Lung (tissue), 12 donors: ENCODE results near the gene SCAND1. TPM values are rescaled to one million over a fixed set of nuclear protein-coding genes. Genes with fewer than 3 reads are reported as not detected.

Experiments used
- ATAC-seq: fragments of 200-7000 bp; cut with Tn5 transposase; one replicate; pipeline ENCODE4 v1.9.1; 2020; ENCODE audit warnings: moderate number of reproducible peaks; ENCODE audit not compliant: insufficient read depth, low FRiP score
- DNase-seq, 3 donors: peaks; one replicate each; pipeline ENCODE4 v3.0.0-alpha.2; 2013 to 2017
- H3K27ac ChIP-seq, 2 donors: one replicate each; pipeline ENCODE4 v1.5.1; 2013; ENCODE audit warnings: mild to moderate bottlenecking in 2 of 2, moderate library complexity in 2 of 2, control low read depth in 1 of 2, inconsistent platforms in 1 of 2, low read depth in 1 of 2, low read length in 1 of 2
- H3K27me3 ChIP-seq, 3 donors: one replicate each; pipeline ENCODE4 v1.5.1; 2013; ENCODE audit warnings: low read length in 2 of 3; ENCODE audit not compliant: control insufficient read depth in 3 of 3, insufficient read depth in 3 of 3
- H3K36me3 ChIP-seq, 4 donors: one replicate each; pipeline ENCODE4 v1.5.1; 2013; ENCODE audit warnings: low read length in 4 of 4, mild to moderate bottlenecking in 1 of 4, moderate library complexity in 1 of 4; ENCODE audit not compliant: control insufficient read depth in 4 of 4, insufficient read depth in 4 of 4
- H3K4me1 ChIP-seq, 5 donors: one replicate each; pipeline ENCODE4 v1.5.1; 2013; ENCODE audit warnings: low read length in 5 of 5, mild to moderate bottlenecking in 2 of 5, moderate library complexity in 1 of 5; ENCODE audit not compliant: control insufficient read depth in 5 of 5, insufficient read depth in 5 of 5
- H3K4me3 ChIP-seq: one replicate; pipeline ENCODE4 v1.5.1; 2013; ENCODE audit warnings: mild to moderate bottlenecking, control low read depth, moderate library complexity
- H3K9ac ChIP-seq, 2 donors: one replicate each; pipeline ENCODE4 v1.5.1; 2013; ENCODE audit warnings: low read length in 2 of 2, control low read depth in 1 of 2; ENCODE audit not compliant: insufficient read depth in 1 of 2
- H3K9me3 ChIP-seq, 4 donors: one replicate each; pipeline ENCODE4 v1.5.1; 2013; ENCODE audit warnings: low read length in 3 of 4, mild to moderate bottlenecking in 1 of 4, moderate library complexity in 1 of 4; ENCODE audit not compliant: control insufficient read depth in 4 of 4, insufficient read depth in 3 of 4
- WGBS, 2 donors: extraction: QIAGEN DNeasy Blood & Tissue Kit; methylation state at CpG; one replicate each; pipeline ENCODE4 v1.1.7; 2013; 5-methylcytosine and 5-hydroxymethylcytosine counted together
- polyA plus RNA-seq, 2 donors: library from polyadenylated mRNA; stranded (reverse); fragments of 200-250 nt; gene quantifications; one replicate each; pipeline ENCODE4 v1.2.1, GENCODE V29; 2013
- total RNA-seq, 2 donors: library from RNA; depleted of rRNA in 1 of 2; stranded (reverse); fragments of >200 nt in 1 of 2; gene quantifications; one replicate each; pipeline ENCODE4 v1.2.1, GENCODE V29; 2014 to 2021
- TF ChIP-seq, protein P1 (sequence below): IDR thresholded peaks from 2 replicates; pipeline ENCODE4 v1.5.1; 2012; ENCODE audit warnings: mild to moderate bottlenecking; ENCODE audit errors: control extremely low read depth, extremely low read depth
- donor health status: control.
- donor health status: control.
- donor health status: Bipolar disorder and iron deficiency.
- donor health status: healthy.
- donor health status: DM: yes; HTN: yes; CAD: no.

SCAND1 gene
- total and polyA plus RNA-seq, 4 donors: 34.6 to 279 (median 97.1) TPM

DNA sequence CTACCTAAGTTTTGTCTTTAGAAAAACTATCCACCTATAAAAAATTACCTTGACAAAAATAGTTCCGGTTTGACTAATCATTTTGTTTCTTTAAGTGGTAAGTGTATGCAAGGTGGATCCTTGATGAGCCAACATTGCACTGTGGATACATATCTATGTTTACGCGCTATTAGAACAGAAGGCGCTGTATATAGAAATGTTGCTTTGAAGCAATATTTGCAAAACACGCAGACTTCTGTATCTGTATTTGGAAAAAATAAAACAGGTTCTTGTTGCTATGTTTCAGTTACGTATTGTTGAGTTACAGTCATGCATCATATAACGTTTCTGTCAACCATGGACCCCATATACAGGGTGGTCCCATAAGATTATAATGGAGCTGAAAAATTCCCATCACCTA lies 4.2 kb downstream of the SCAND1 start:
- H3K9ac ChIP-seq: no peak overlapping the region
- no peaks in the 10 kb centered on the region for H3K27me3 ChIP-seq
- TF ChIP-seq, protein P1, sequence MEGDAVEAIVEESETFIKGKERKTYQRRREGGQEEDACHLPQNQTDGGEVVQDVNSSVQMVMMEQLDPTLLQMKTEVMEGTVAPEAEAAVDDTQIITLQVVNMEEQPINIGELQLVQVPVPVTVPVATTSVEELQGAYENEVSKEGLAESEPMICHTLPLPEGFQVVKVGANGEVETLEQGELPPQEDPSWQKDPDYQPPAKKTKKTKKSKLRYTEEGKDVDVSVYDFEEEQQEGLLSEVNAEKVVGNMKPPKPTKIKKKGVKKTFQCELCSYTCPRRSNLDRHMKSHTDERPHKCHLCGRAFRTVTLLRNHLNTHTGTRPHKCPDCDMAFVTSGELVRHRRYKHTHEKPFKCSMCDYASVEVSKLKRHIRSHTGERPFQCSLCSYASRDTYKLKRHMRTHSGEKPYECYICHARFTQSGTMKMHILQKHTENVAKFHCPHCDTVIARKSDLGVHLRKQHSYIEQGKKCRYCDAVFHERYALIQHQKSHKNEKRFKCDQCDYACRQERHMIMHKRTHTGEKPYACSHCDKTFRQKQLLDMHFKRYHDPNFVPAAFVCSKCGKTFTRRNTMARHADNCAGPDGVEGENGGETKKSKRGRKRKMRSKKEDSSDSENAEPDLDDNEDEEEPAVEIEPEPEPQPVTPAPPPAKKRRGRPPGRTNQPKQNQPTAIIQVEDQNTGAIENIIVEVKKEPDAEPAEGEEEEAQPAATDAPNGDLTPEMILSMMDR: no peak
- H3K27ac ChIP-seq: no peak overlapping the region
- peaks cover 2 to 13% (median 9%) of the 10 kb centered on the region in 5 donors for H3K4me1 ChIP-seq
- DNase-seq: no peak
- no peak overlapping the region for H3K4me3 ChIP-seq
- WGBS, 2 donors: 94 to 95% methylated on average over 7 of the region's 7 CpGs
- ATAC-seq: no peak
- H3K36me3 ChIP-seq: peaks cover 6 to 25% (median 13%) of the 10 kb centered on the region in 4 donors
- peaks cover 0 to 2% (median 0%) of the 10 kb centered on the region in 4 donors for H3K9me3 ChIP-seq

DNA sequence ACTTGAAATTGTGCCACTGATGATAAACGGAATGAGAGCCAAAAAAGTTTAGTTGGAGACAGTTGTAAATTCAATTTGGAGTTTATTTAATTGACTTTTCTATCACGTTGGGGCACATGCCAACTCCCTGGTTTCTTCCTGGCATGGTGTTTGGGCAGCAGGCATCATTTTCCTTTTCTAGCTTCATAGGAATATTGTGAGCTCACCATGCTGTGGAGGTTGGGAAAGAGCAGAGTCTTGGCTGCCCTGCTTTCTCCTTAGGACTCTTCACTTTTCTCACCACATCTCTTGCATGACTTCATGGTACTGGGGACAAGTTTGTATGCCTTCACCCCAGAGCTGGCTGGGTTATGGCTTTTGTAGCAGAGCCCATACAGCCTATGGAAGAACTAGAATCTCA lies 6.4 kb downstream of the SCAND1 start:
- TF ChIP-seq, protein P1: no peak
- peaks cover 11 to 33% (median 20%) of the 10 kb centered on the region in 4 donors for H3K36me3 ChIP-seq
- no peak overlapping the region for H3K4me3 ChIP-seq
- H3K27ac ChIP-seq: no peak overlapping the region
- ATAC-seq (no peak), DNase-seq (no peak)
- WGBS, 2 donors: 92 to 93% methylated on average over 2 of the region's 2 CpGs
- H3K4me1 ChIP-seq: peaks cover 2 to 6% (median 6%) of the 10 kb centered on the region in 5 donors
- no peaks in the 10 kb centered on the region for H3K27me3 ChIP-seq
- peaks cover 0 to 2% (median 0%) of the 10 kb centered on the region in 4 donors for H3K9me3 ChIP-seq
- no peak overlapping the region for H3K9ac ChIP-seq

DNA sequence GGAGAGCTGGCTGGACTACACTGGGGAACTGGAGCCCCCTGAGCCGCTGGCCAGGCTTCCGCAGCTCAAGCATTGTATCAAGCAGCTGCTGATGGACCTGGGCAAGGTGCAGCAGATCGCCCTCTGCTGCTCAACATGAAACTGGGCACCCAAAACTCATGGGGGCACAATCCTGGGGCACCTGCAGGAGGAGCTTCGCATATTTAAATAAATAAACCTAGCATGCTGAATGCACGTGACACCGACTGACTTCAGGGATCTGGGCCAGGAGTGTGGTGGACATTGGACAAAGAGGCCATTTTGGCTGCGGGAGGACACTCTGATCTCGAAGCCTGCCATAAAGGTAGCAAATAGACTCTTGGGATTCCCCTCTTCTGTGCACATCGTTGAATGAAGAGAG lies 6.8 kb downstream of the SCAND1 start:
- TF ChIP-seq, protein P1: no peak
- ATAC-seq (no peak), DNase-seq (peak in 1 of 3 donors; percentile 2)
- H3K27ac ChIP-seq: no peak overlapping the region
- no peak overlapping the region for H3K9ac ChIP-seq
- H3K36me3 ChIP-seq: peaks cover 11 to 33% (median 20%) of the 10 kb centered on the region in 4 donors
- peaks cover 0 to 2% (median 0%) of the 10 kb centered on the region in 4 donors for H3K9me3 ChIP-seq
- WGBS, 2 donors: 83 to 86% methylated on average over 9 of the region's 9 CpGs
- no peak overlapping the region for H3K4me3 ChIP-seq
- H3K4me1 ChIP-seq: peaks cover 0 to 2% (median 2%) of the 10 kb centered on the region in 5 donors
- H3K27me3 ChIP-seq: no peaks in the 10 kb centered on the region

DNA sequence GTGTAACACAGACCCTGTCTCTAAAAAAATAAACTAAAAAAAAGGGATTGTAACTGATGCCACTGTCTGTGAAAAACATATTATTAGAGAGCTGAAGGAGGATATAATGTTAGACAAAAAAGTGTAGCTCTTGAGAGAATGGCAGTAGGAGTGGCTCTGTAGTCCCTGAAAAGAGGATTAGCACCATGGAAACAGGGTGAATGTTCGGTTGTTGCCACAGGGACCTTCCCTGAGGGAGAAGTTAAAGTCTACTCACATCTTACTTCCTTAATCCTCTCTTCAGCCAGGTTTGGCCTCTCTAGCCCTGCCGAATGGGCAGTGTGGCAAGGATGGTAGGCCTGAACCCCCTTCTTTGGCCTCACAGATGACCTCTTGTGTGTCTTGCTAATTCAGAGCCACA lies 12.1 kb downstream of the SCAND1 start:
- TF ChIP-seq, protein P1: no peak
- no peak for DNase-seq

More for the DNA sequence above, 12.1 kb downstream of the SCAND1 start:
- no peak for ATAC-seq
- WGBS, 2 donors: 56 to 58% methylated on average over 2 of the region's 2 CpGs
- no peak overlapping the region for H3K27ac ChIP-seq
- no peaks in the 10 kb centered on the region for H3K4me1 ChIP-seq
- no peaks in the 10 kb centered on the region for H3K9me3 ChIP-seq
- no peak overlapping the region for H3K9ac ChIP-seq
- H3K4me3 ChIP-seq: no peak overlapping the region
- peaks cover 24 to 45% (median 34%) of the 10 kb centered on the region in 4 donors for H3K36me3 ChIP-seq
- no peaks in the 10 kb centered on the region for H3K27me3 ChIP-seq
